Measurements from ENCODE around the gene WNT2.

Gene WNT2

GRCh38 chr7:117278040-117278439, 44.8 kb downstream of the WNT2 start:
- TF ChIP-seq, protein P1, sequence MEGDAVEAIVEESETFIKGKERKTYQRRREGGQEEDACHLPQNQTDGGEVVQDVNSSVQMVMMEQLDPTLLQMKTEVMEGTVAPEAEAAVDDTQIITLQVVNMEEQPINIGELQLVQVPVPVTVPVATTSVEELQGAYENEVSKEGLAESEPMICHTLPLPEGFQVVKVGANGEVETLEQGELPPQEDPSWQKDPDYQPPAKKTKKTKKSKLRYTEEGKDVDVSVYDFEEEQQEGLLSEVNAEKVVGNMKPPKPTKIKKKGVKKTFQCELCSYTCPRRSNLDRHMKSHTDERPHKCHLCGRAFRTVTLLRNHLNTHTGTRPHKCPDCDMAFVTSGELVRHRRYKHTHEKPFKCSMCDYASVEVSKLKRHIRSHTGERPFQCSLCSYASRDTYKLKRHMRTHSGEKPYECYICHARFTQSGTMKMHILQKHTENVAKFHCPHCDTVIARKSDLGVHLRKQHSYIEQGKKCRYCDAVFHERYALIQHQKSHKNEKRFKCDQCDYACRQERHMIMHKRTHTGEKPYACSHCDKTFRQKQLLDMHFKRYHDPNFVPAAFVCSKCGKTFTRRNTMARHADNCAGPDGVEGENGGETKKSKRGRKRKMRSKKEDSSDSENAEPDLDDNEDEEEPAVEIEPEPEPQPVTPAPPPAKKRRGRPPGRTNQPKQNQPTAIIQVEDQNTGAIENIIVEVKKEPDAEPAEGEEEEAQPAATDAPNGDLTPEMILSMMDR (IDR thresholded peaks at IDR 0.05; ENCODE audit: control insufficient read depth, extremely low read depth, insufficient read depth): no peak
- DNase-seq (ENCODE audit: low read depth): no peak
- H3K4me3 ChIP-seq (ENCODE audit: low read depth, low read length): no peak overlapping the region

DNA sequence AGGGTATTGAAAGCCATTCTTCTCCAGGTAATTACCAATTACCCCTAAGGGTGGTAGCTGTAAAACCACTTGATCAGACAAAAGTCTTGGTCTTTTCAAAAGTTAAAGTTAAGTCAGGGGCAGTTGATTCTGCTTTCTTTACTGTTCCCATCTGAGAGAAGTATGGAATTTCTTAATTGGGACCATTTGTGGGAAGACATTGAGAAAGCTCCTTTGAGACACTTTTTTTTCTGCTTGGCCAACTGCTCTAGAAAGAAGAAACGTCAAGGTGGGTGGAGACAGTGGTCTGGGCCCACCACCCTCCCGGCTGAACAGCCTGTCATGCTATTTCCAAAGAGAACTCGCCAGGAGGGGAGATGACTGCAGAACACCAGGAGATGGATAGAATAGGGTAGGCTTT, 45.3 kb downstream of the WNT2 start:
- no peak overlapping the region for H3K4me3 ChIP-seq (ENCODE audit: low read depth, low read length)
- TF ChIP-seq, protein P1 (IDR thresholded peaks at IDR 0.05; ENCODE audit: control insufficient read depth, extremely low read depth, insufficient read depth): no peak
- DNase-seq (ENCODE audit: low read depth): no peak

DNA sequence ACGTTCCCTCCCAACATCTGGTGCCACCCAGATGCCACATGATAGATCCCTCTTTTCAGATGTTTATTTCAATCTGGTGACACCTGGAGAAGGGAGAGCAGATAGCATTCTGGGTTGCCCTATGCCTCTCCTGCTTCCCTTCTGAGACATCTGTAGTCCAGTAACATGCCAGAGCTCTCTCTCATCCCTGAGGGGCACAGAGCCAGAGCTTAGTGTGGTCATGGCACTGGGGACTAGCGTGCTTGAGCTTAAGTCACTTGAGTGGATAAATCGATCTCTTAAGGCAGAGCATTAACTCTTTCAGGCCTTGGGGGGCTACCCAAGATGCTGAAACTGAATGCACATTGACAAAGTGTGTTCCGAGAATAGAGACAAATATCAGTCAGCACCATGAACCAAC, 47.9 kb downstream of the WNT2 start:
- H3K4me3 ChIP-seq (ENCODE audit: low read depth, low read length): no peak overlapping the region
- TF ChIP-seq, protein P1 (IDR thresholded peaks at IDR 0.05; ENCODE audit: control insufficient read depth, extremely low read depth, insufficient read depth): no peak
- no peak for DNase-seq (ENCODE audit: low read depth)

- TF ChIP-seq, protein P1 (IDR thresholded peaks at IDR 0.05; ENCODE audit: control insufficient read depth, extremely low read depth, insufficient read depth): no peak
- no peak overlapping the region for H3K4me3 ChIP-seq (ENCODE audit: low read depth, low read length)
- no peak for DNase-seq (ENCODE audit: low read depth)
Measured at GRCh38 chr7:117273814-117274225, 49.0 kb downstream of the WNT2 start.

DNA sequence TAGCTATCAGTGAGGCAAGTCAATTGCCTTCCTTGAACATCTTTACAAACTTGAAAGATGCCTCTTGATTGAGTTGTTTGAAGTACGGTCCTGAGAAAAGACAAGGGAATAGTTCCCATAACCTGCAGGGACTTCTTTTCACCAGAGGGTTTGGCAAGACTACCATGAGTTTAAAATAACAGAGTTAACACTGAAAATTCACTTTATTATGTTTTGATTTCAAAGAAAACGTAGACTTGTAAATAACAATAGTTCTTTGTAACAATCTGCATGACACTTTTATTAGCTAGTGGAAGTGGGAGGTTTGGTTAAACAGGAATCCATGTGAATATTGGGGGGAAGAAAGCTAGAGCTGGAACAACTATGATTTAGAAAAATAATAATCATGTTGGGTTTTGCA, 49.5 kb downstream of the WNT2 start:
- no peak overlapping the region for H3K4me3 ChIP-seq (ENCODE audit: low read depth, low read length)
- TF ChIP-seq, protein P1 (IDR thresholded peaks at IDR 0.05; ENCODE audit: control insufficient read depth, extremely low read depth, insufficient read depth): no peak
- no peak for DNase-seq (ENCODE audit: low read depth)

DNA sequence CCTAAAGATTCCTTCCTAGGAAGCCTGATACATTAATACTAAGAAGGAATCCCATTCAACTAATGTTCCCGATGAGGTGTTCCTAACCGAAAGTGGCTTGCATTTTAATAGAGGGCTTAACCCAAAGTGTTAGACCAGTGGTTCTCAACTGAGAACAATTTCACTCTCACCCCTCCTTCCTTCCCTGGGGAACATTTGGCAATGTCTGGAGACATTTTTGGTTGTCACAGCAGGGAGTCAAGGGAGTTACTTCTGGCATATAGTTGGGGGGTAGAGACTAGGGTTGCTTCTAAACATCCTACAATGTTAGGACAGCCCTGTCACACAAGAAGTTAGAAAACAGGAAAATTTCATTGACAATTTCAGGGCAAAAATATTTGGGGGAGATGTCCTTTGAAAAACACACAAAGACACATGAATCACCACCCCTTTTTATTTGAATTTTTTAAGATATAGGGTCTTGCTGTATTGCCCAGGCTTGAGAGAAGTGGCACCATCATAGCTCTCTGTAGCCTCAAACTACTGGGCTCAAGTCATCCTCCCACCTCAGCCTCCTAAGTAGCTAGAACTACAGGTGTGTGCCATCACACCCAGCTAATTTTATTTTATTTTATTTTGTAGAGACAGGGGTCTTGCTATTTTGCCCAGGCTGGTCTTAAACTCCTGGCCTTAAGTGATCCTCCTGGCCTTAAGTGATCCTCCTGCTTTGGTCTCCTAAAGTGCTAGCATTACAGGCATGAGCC, 50.7 kb downstream of the WNT2 start:
- H3K4me3 ChIP-seq (ENCODE audit: low read depth, low read length): no peak overlapping the region
- TF ChIP-seq, protein P1 (IDR thresholded peaks at IDR 0.05; ENCODE audit: control insufficient read depth, extremely low read depth, insufficient read depth): no peak
- no peak for DNase-seq (ENCODE audit: low read depth)

DNA sequence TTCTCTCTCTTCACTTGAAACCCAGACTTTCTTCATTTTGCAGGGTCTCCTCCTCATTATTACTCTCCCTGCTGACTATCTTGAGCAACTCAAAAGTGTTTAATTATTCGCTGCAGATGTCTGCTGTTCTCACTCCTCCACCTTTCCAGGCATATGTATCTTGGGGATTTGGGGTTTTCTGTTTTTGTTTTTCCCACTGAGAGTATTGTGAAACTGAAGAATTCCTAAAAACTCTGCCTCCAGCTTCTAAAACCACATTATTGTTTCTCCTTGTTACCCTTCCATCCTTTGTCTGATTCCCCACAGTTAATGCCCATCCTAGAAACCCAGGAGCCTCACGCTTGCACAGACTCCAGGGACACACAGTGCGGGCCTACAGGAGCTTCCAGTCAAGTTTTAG, 51.3 kb downstream of the WNT2 start:
- H3K4me3 ChIP-seq (ENCODE audit: low read depth, low read length): no peak overlapping the region
- DNase-seq (ENCODE audit: low read depth): no peak
- TF ChIP-seq, protein P1 (IDR thresholded peaks at IDR 0.05; ENCODE audit: control insufficient read depth, extremely low read depth, insufficient read depth): no peak

Measured in LNCaP clone FGC (cell line).